Measurements from ENCODE around the gene CLEC18B.
"Not testable (repeated sequence)": the region's sequence is repeated elsewhere in the genome, so short reads cannot be mapped to it uniquely, and the experiment has no call there.

DNA sequence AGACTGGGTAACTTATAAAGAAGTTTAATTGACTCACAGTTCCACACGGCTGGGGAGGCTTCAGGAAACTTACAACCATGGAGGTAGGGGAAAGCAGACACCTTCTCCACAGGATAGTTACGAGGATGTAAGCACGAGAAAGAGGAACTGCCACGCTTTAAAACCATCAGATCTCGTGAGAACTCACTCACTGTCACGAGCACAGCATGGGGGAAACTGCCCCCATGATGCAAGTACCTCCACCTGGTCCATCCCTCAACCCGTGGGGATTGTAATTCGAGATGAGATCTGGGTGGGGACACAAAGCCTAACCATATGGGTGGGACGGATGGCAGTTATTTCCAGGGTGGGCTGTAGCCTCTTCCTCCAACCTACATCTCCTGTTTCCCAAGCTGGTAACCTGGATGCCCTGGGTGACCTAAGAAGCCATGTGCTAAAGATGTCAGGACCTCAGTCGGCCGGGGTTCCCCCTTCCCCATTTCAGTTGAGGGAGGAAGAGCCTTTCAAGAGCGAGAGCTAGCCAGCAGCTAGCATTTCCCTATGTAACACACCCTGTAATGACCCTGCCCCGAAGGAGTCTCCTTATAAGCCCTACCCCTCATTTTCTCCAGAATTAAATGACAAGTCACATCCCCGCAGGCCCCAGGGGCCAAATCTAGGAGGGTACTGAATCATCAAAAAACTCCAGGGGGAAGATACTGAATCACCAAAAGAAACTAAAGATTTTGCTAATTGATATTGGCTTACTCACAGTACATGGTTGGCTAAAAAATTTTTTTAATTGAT, 16.9 kb downstream of the CLEC18B start:
- TF ChIP-seq, protein P1, sequence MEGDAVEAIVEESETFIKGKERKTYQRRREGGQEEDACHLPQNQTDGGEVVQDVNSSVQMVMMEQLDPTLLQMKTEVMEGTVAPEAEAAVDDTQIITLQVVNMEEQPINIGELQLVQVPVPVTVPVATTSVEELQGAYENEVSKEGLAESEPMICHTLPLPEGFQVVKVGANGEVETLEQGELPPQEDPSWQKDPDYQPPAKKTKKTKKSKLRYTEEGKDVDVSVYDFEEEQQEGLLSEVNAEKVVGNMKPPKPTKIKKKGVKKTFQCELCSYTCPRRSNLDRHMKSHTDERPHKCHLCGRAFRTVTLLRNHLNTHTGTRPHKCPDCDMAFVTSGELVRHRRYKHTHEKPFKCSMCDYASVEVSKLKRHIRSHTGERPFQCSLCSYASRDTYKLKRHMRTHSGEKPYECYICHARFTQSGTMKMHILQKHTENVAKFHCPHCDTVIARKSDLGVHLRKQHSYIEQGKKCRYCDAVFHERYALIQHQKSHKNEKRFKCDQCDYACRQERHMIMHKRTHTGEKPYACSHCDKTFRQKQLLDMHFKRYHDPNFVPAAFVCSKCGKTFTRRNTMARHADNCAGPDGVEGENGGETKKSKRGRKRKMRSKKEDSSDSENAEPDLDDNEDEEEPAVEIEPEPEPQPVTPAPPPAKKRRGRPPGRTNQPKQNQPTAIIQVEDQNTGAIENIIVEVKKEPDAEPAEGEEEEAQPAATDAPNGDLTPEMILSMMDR (optimal IDR thresholded peaks at IDR 0.05 in 1 of 3, IDR thresholded peaks at IDR 0.05 in 1 of 3, conservative IDR thresholded peaks at IDR 0.05 in 1 of 3; ENCODE audit: extremely low read depth in 1 of 3, insufficient read depth in 2 of 3, low read length in 3 of 3) = not testable (repeated sequence)
- not testable (repeated sequence) for TF ChIP-seq EZH2 (IDR thresholded peaks at IDR 0.05; ENCODE audit: low read length)

All from keratinocyte (primary cell).